Measurements from ENCODE around the gene LY6G5C. TPM values are rescaled to one million over a fixed set of nuclear protein-coding genes. Genes with fewer than 3 reads are reported as not detected.

LY6G5C gene
- total RNA-seq, 4 donors from 2014 or later: 0.84 TPM; not detected in 3

- H3K9me3 ChIP-seq: no peaks in the 10 kb centered on the region
Observed at GRCh38 chr6:31630177-31630934, 50.5 kb downstream of the LY6G5C start.

GRCh38 chr6:31629014-31629413 lies 51.9 kb downstream of the LY6G5C start:
- WGBS, 2 donors: 85 to 88% methylated on average over 7 of the region's 7 CpGs
- no peak for DNase-seq (ENCODE audit: low spot score in 2 of 2)
- Histone ChIP-seq H3K4me1 (peaks cover 0 to 18% (median 0%) of the 10 kb centered on the region in 4 donors), H3K9me3 (no peaks in the 10 kb centered on the region), H3K27ac (no peak overlapping the region), H3K36me3 (peaks cover 5 to 100% (median 56%) of the 10 kb centered on the region in 3 donors), H3K27me3 (no peaks in the 10 kb centered on the region), H3K4me3 (no peak overlapping the region)
- TF ChIP-seq EP300 (IDR thresholded peaks at IDR 0.05): no peak
- no peak for TF ChIP-seq POLR2A (IDR thresholded peaks at IDR 0.05)
- TF ChIP-seq, protein P1, sequence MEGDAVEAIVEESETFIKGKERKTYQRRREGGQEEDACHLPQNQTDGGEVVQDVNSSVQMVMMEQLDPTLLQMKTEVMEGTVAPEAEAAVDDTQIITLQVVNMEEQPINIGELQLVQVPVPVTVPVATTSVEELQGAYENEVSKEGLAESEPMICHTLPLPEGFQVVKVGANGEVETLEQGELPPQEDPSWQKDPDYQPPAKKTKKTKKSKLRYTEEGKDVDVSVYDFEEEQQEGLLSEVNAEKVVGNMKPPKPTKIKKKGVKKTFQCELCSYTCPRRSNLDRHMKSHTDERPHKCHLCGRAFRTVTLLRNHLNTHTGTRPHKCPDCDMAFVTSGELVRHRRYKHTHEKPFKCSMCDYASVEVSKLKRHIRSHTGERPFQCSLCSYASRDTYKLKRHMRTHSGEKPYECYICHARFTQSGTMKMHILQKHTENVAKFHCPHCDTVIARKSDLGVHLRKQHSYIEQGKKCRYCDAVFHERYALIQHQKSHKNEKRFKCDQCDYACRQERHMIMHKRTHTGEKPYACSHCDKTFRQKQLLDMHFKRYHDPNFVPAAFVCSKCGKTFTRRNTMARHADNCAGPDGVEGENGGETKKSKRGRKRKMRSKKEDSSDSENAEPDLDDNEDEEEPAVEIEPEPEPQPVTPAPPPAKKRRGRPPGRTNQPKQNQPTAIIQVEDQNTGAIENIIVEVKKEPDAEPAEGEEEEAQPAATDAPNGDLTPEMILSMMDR (IDR thresholded peaks at IDR 0.05): no peak

More at GRCh38 chr6:31630177-31630934, 50.5 kb downstream of the LY6G5C start:
- 90 to 92% methylated on average over 25 of the region's 25 CpGs for WGBS, 2 donors
- no peaks in the 10 kb centered on the region for H3K27me3 ChIP-seq
- no peak overlapping the region for H3K4me3 ChIP-seq
- H3K27ac ChIP-seq: no peak overlapping the region
- TF ChIP-seq POLR2A (IDR thresholded peaks at IDR 0.05) (no peak), EP300 (IDR thresholded peaks at IDR 0.05) (no peak)
- TF ChIP-seq, protein P1 (IDR thresholded peaks at IDR 0.05): no peak
- peaks cover under 1 to 100% (median 58%) of the 10 kb centered on the region in 3 donors for H3K36me3 ChIP-seq
- DNase-seq (ENCODE audit: low spot score in 2 of 2): no peak
- H3K4me1 ChIP-seq: peaks cover 0 to 18% (median 0%) of the 10 kb centered on the region in 4 donors

- H3K4me3 ChIP-seq: no peak overlapping the region
- TF ChIP-seq POLR2A (IDR thresholded peaks at IDR 0.05) (no peak), EP300 (IDR thresholded peaks at IDR 0.05) (no peak)
- TF ChIP-seq, protein P1 (IDR thresholded peaks at IDR 0.05): no peak
- H3K36me3 ChIP-seq: peaks cover 5 to 98% (median 50%) of the 10 kb centered on the region in 3 donors
- 96 to 98% methylated on average over 19 of the region's 19 CpGs for WGBS, 2 donors
- no peaks in the 10 kb centered on the region for H3K27me3 ChIP-seq
- no peak overlapping the region for H3K27ac ChIP-seq
- H3K4me1 ChIP-seq: peaks cover 0 to 8% (median 0%) of the 10 kb centered on the region in 4 donors
- no peaks in the 10 kb centered on the region for H3K9me3 ChIP-seq
- no peak for DNase-seq (ENCODE audit: low spot score in 2 of 2)
Observed at GRCh38 chr6:31627690-31628287, 53.1 kb downstream of the LY6G5C start.

DNA sequence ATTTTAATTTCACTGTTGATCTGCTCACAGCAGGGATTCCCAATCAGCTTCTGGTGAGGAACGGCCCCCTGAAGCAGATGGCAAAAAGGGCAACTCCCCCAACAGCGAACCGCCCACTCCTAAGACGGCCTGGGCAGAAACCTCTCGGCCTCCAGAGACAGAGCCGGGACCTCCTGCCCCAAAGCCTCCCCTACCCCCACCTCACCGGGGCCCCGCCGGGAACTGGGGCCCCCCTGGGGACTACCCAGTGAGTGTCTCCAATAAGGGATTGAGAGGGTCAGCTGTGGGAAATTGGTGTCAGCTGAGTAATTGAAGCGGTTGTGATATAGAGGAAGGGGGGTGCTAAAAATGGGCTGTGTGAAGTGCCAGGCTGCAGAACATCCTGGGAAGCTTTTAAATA lies 53.9 kb downstream of the LY6G5C start:
- H3K27me3 ChIP-seq: no peaks in the 10 kb centered on the region
- H3K9me3 ChIP-seq: no peaks in the 10 kb centered on the region
- 80 to 83% methylated on average over 10 of the region's 10 CpGs for WGBS, 2 donors
- H3K36me3 ChIP-seq: peaks cover 5 to 90% (median 50%) of the 10 kb centered on the region in 3 donors
- DNase-seq (ENCODE audit: low spot score in 2 of 2): no peak
- no peak overlapping the region for H3K27ac ChIP-seq
- no peak for TF ChIP-seq EP300 (IDR thresholded peaks at IDR 0.05)
- TF ChIP-seq, protein P1 (IDR thresholded peaks at IDR 0.05): no peak
- TF ChIP-seq POLR2A (IDR thresholded peaks at IDR 0.05): no peak
- no peak overlapping the region for H3K4me3 ChIP-seq
- H3K4me1 ChIP-seq: peaks cover 0 to 11% (median 6%) of the 10 kb centered on the region in 4 donors

Small RNAs within 50 kb of the gene (small RNA-seq; reads per million reads assigned to genes)
- gene LY6G6D (not detected), gene MIR4646 (not detected), gene MIR6832 (not detected), gene RF00019 (not detected)

Other genes starting within 250 kb of the LY6G5C start
- gene MICB, start 182.9 kb downstream of the LY6G5C start, total RNA-seq: 1 to 10 TPM; 1.0 to 8.0 (median 4.1) TPM
- gene MCCD1, start 152.1 kb downstream of the LY6G5C start, total RNA-seq: not detected
- gene DDX39B, start 139.1 kb downstream of the LY6G5C start, total RNA-seq: 100 to 1,000 TPM; 306 to 436 (median 358) TPM
- gene ATP6V1G2, start 134.5 kb downstream of the LY6G5C start, total RNA-seq: 1 to 10 TPM in 3 of 4 donors, under 1 TPM in 1; 0.60 to 3.8 (median 2.2) TPM
- 10 to 100 TPM; 26.2 to 30.2 (median 27.7) TPM for gene NFKBIL1, start 133.5 kb downstream of the LY6G5C start, total RNA-seq
- gene LTA, start 108.8 kb downstream of the LY6G5C start, total RNA-seq: not detected
- not detected for gene TNF, start 105.5 kb downstream of the LY6G5C start, total RNA-seq
- gene LTB, start 98.6 kb downstream of the LY6G5C start, total RNA-seq: not detected
- gene LST1, start 94.8 kb downstream of the LY6G5C start, total RNA-seq: 10 to 100 TPM; 15.7 to 86.5 (median 20.8) TPM
- gene NCR3, start 88.1 kb downstream of the LY6G5C start, total RNA-seq: not detected
- gene AIF1, start 65.8 kb downstream of the LY6G5C start, total RNA-seq: 10 to 100 TPM; 27.1 to 66.3 (median 50.4) TPM
- gene PRRC2A, start 60.4 kb downstream of the LY6G5C start, total RNA-seq: 100 to 1,000 TPM in 2 of 4 donors, 10 to 100 TPM in 2; 71.4 to 113 (median 88.0) TPM
- 100 to 1,000 TPM; 189 to 228 (median 210) TPM for gene BAG6, start 28.4 kb downstream of the LY6G5C start, total RNA-seq
- gene APOM, start 25.2 kb downstream of the LY6G5C start, total RNA-seq: 1 to 10 TPM in 1 of 4 donors, under 1 TPM in 2, not detected in 1; 0.63 to 2.0 (median 0.90) TPM
- gene C6orf47, start 20.3 kb downstream of the LY6G5C start, total RNA-seq: 10 to 100 TPM; 13.8 to 23.3 (median 20.5) TPM
- gene GPANK1, start 16.1 kb downstream of the LY6G5C start, total RNA-seq: 10 to 100 TPM; 18.8 to 30.0 (median 26.5) TPM
- 100 to 1,000 TPM; 183 to 207 (median 188) TPM for gene CSNK2B, start 15.0 kb downstream of the LY6G5C start, total RNA-seq
- 10 to 100 TPM in 2 of 4 donors, 1 to 10 TPM in 2; 7.6 to 13.0 (median 9.8) TPM for gene LY6G5B, start 11.1 kb downstream of the LY6G5C start, total RNA-seq
- 10 to 100 TPM; 37.1 to 62.1 (median 49.9) TPM for gene ABHD16A, start 22.3 kb upstream of the LY6G5C start, total RNA-seq
- not detected for gene LY6G6F, start 25.8 kb upstream of the LY6G5C start, total RNA-seq
- gene LY6G6D, start 34.3 kb upstream of the LY6G5C start, total RNA-seq: not detected
- gene LY6G6C, start 40.7 kb upstream of the LY6G5C start, total RNA-seq: not detected
- not detected for gene MPIG6B, start 42.3 kb upstream of the LY6G5C start, total RNA-seq
- gene DDAH2, start 48.2 kb upstream of the LY6G5C start, total RNA-seq: 100 to 1,000 TPM; 134 to 193 (median 166) TPM
- gene CLIC1, start 55.5 kb upstream of the LY6G5C start, total RNA-seq: 100 to 1,000 TPM; 216 to 341 (median 246) TPM
- gene MSH5, start 58.9 kb upstream of the LY6G5C start, total RNA-seq: 10 to 100 TPM; 12.2 to 25.5 (median 18.4) TPM
- 1 to 10 TPM in 3 of 4 donors, not detected in 1; 1.5 to 5.5 (median 4.8) TPM for gene SAPCD1, start 81.6 kb upstream of the LY6G5C start, total RNA-seq
- under 1 TPM; 0.21 to 0.66 (median 0.35) TPM for gene VWA7, start 96.3 kb upstream of the LY6G5C start, total RNA-seq
- gene VARS1, start 114.7 kb upstream of the LY6G5C start, total RNA-seq: 10 to 100 TPM; 40.8 to 58.6 (median 50.1) TPM
- gene LSM2, start 125.9 kb upstream of the LY6G5C start, total RNA-seq: 10 to 100 TPM; 23.9 to 31.8 (median 28.4) TPM
- gene HSPA1L, start 134.2 kb upstream of the LY6G5C start, total RNA-seq: 1 to 10 TPM in 2 of 4 donors, under 1 TPM in 2; 0.20 to 2.4 (median 1.2) TPM
- 100 to 1,000 TPM; 170 to 304 (median 221) TPM for gene HSPA1A, start 134.5 kb upstream of the LY6G5C start, total RNA-seq
- gene HSPA1B, start 146.7 kb upstream of the LY6G5C start, total RNA-seq: 100 to 1,000 TPM; 134 to 186 (median 168) TPM
- 10 to 100 TPM; 25.8 to 44.6 (median 33.8) TPM for gene NEU1, start 181.8 kb upstream of the LY6G5C start, total RNA-seq
- under 1 TPM in 3 of 4 donors, not detected in 1; 0.22 to 0.84 (median 0.59) TPM for gene SLC44A4, start 197.9 kb upstream of the LY6G5C start, total RNA-seq
- 10 to 100 TPM; 38.2 to 63.9 (median 46.8) TPM for gene EHMT2, start 216.6 kb upstream of the LY6G5C start, total RNA-seq
- 1 to 10 TPM in 3 of 4 donors, under 1 TPM in 1; 0.63 to 3.5 (median 2.9) TPM for gene ZBTB12, start 221.0 kb upstream of the LY6G5C start, total RNA-seq
- gene C2, start 246.7 kb upstream of the LY6G5C start, total RNA-seq: 10 to 100 TPM in 1 of 4 donors, 1 to 10 TPM in 3; 4.6 to 17.4 (median 6.1) TPM

Measured in tibial nerve (tissue), 4 donors.